Eye (tissue), 1 donor: Measurements from ENCODE around the gene KRTAP12-3.
"Not testable (repeated sequence)": the region's sequence is repeated elsewhere in the genome, so short reads cannot be mapped to it uniquely, and the experiment has no call there.

ENCODE experiments used
- DNase-seq: peaks from one replicate; pipeline ENCODE4 v3.0.0-alpha.2; 2015

The KRTAP12-3 gene

DNA sequence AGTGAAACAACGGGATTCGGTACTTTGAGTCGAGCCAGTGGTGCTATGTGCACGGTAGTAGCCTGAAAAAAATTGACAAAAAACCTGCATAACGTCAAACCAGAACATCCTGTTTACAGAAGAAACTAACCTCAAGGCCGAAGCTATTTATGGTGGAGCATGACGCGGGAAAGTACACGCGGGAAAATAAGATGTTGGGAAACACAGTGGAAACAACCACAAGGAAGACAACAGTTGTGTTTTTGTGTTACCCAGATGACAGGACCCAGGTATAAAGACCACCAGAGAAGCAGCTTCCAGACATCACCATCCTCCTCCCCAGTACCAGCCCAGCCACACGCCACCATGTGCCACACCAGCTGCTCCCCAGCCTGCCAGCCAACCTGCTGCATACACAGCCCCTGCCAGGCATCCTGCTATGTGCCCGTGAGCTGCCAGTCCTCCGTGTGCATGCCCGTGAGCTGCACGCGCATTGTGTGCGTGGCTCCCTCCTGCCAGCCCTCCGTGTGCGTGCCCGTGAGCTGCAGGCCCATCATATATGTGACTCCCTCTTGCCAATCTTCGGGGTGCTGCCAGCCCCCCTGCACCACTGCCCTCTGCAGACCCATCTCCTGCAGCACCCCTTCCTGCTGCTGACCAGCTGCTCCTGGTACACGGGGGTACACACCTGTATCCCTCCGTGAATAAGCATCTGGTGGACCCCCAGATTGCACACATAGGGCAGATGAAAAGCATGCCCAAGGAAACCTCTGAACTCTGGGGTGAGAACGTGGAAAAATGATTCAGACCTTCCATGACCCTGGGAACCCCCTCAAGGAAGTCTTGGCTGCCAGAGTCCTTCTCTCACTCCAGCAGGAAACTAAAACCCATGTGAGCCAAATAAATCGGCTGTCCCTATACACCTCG lies at the start of gene KRTAP12-3:
TSS of gene KRTAP12-3 (plus strand) at position 298 of the 906 bp plus-strand sequence. CDS start at position 346, 48 bp downstream.
- no peak for DNase-seq

DNA sequence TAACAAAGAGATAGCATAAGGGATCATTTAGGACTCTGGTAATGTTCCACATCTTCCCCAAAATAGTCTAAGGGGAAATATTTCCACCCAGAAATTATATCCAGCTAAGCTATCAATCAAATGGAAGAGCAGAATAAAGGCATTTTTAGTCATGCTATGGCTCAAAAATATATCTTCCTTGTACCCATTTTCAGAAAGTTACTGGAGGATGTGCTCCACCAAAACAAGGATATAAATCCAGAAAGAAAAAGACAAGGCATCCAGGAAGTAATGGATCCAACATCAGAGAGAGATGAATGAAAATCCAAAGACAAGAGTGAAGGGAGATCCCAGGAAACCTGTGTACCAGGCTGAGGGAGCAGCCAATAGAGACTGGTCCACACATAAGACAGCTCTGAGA lies 48.5 kb upstream of the KRTAP12-3 start:
- DNase-seq, result no peak

- DNase-seq, result not testable (repeated sequence)
These were observed 47.4 kb upstream of the KRTAP12-3 start for GRCh38 chr21:44610157-44610843.

DNA sequence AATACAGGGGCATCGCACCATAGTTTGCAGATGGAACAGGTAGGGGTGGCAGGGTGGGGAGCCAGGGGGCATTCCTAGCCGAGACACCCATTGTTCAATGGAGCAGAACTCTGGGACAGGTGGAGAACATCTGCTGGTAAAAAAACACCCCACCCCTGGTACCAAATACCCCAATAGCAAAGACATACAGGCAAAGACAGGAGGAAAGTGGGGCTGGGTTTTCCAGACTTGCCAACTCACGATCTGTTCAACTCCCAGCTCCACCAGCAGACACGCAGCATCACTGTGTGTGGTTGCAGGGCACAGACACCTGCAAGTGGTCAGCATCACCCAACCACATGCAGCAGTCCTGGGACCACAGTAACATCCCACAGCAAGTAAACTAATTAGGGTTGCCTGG lies 46.2 kb upstream of the KRTAP12-3 start:
- no peak for DNase-seq

- no peak for DNase-seq
These were observed 45.7 kb upstream of the KRTAP12-3 start, which contains the start of gene KRTAP10-8 for GRCh38 chr21:44612029-44612486. TSS of gene KRTAP10-8 (plus strand) at chr21:44612079. CDS start at chr21:44612101, 22 bp downstream.

DNA sequence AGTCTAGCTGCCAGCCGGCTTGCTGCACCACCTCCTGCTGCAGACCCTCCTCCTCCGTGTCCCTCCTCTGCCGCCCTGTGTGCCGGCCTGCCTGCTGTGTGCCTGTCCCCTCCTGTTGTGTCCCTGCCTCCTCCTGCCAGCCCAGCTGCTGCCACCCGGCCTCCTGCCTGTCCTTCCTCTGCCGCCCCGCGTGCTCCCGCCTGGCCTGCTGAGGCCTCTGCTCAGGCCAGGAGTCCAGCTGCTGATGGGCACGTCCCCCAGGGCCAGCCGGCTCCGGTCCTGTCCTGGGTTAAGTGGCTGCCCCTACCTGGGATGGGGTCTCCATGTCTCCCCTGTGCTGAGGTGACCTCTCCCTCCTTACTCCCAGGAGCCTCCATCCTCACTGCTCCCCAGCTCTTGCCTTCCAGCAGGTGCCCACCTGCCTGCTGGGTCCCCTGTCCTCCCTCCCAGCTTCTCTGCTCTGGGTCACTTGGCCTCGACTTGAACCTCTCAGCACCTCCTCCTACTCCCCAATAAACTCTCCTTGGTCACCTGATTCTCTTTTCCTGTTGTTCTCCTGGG lies 45.0 kb upstream of the KRTAP12-3 start:
- DNase-seq, result no peak

DNA sequence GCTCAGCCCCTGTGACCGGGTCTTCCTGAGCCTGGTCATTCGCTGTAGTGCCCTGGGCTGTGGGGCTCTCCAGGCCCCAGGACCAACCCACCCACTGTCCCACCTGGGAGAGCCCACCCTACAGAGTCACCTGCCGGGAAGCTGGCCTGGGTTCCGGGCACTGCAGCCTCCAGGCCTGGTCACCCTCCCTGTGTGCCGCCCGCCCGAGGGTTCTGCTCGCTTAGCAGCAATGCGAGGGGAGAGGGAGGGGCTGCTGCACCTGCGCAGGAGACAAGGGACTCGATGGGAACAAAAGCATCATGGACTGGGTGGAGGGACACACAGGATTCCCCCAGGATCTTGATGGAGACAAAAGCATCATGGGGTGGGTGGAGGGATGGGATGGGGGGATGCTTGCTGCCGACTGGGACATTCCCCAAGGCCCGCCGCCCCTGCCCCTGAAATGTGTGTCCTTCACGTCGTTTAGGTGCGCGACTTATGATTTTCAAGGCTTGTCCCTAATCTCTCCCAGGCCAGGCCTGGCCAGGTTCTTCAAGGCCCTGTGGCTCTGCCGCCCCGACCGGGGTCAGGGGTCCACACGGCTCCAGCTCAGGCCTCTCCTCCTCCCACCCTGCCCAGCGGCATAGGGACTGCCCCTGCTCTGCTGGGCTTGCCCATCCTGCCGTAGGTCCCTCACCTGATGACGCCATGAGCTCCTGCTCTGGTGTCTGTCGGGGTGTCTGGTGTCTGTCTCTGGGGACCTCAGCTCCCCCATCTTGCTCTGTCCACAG lies 44.2 kb upstream of the KRTAP12-3 start:
- DNase-seq, result no peak

- no peak for DNase-seq
These were observed 43.5 kb upstream of the KRTAP12-3 start for GRCh38 chr21:44614161-44614631.

DNA sequence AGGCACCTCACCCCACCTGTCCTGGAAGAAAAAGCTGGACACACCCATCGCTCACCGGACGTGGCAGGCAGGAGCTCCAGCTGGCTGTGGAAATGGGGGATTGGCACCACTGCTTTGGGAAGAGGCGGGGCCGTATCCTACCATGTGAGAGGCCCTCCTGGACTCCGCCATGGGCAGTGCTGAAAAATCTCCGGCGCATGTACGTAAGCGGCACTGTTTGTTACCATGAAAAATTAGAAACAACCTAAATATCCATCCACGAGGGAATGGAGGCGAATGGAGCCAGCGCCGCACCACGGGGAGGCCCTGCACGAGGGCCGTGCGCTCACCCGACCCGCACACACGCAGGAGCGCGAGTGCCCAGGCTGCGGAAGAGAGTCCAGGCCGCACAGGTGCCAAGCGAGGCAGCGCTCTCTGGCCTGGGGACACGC lies 42.8 kb upstream of the KRTAP12-3 start:
- no peak for DNase-seq

DNA sequence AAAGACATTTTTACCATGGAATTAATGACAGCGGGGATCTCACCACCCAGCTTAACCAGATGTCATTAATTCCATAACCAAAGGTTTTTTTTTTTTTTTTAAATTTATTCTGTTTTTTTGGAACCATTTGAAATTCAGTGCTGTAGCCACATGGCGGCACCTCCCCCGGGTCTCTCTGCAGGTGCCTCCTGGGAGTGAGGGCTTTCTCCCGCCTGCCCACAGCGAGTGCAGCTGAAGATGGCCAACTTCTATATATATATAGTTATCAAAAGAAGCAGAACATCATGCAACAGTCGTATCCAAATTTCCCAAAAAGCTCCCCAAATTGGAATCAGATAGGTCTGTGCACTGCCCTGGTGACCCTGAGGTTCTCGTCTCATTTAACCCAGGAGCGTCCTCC lies 42.3 kb upstream of the KRTAP12-3 start:
- DNase-seq, result no peak

DNA sequence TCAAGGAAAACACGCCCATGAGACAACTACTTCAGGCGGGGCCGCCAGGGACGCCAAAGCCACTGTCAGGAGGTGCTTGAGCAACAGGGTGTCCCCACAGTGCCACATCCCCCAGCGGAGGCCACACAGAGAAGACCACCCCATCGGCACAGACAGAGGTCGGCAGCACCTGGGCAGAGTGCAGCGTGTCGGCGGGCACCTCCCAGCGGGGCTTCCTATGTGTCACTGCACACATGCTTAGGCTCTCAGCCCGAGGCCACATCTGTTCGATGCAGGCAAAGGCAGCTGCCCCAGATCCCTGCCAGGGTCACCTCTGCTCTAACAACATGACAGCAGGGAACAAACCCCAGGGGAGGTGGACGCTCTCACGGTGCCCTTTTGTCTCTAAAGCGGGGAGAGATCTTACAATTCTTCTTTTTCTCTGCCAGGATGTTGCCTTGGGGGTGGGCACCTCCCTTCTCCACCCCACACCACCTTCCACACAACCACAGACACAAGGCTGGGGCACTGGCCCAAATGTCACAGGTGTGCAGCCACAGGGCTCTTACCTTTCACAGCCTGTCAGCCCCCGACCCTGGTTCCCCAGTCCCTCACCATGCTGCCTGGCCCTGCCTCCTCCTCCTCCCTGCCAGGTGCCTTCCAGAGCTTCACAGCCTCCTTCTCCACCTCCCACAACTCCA lies 41.7 kb upstream of the KRTAP12-3 start:
- peak; percentile 62 for DNase-seq

- DNase-seq, result no peak
These were observed 41.2 kb upstream of the KRTAP12-3 start for GRCh38 chr21:44616591-44616926.

DNA sequence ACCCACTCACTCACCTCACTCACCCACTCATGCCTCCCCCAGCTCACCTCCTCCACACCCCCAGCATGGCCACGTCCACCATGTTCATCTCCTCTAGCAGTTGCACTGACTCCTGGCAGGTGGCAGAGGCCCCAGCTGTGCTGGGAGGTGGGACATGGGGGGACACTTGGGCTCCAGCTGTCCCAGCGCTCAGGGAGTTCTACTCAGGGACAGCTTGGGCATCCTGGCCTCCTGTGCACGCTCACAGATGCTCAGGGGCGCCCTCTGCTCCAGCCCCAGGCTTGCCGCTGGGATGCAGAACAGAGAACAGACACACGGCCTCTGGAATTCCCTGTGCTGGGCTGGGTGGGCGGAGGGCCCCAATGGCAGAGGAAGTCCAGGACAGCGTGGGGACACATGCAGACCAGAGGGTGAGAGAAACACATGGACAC lies 40.6 kb upstream of the KRTAP12-3 start:
- DNase-seq, result no peak

DNA sequence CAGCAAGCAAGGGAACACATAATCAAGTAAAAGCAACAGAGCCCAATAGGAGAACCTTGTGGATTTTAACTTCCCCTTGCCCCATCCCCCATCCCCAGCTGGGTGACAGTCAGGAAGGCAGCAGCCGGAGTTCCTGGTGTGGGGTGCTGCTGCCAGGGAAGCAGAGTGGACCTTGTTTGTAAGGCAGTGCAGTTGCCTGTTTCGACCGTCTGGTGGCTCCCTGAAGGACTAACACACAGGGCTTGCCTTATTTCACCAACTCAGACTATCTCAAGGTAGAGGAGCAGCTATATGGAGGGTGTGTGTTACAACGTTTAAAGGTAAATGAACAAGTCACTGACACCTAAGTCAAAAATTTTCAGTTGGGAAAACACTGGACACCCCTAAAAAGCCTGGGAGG lies 39.2 kb upstream of the KRTAP12-3 start:
- no peak for DNase-seq

- no peak for DNase-seq
These were observed 38.8 kb upstream of the KRTAP12-3 start for GRCh38 chr21:44618909-44619308.

DNA sequence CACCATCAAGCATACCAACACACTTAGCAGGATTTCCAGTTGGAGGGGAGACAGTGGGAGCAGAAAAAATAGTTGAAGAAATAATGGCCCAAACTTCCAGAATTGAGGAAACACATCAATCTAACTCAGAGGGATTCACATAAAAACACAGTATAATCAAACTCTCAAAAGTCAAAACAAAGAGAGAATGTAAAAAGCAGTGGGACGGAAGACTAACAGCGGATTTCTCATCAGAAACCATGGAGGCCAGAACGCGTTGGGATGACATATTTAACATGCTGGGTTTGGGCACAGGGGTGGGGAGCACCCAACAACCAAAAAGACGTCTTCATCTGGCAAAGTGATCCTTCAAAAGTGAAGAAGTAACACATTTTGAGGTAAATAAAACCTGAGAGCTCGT lies 37.8 kb upstream of the KRTAP12-3 start:
- no peak for DNase-seq

GRCh38 chr21:44623575-44623974 lies 34.2 kb upstream of the KRTAP12-3 start:
- no peak for DNase-seq

- DNase-seq, result no peak
These were observed 32.0 kb upstream of the KRTAP12-3 start for GRCh38 chr21:44625756-44626155.

GRCh38 chr21:44626262-44626661 lies 31.5 kb upstream of the KRTAP12-3 start:
- no peak for DNase-seq

GRCh38 chr21:44626673-44627143 lies 31.0 kb upstream of the KRTAP12-3 start, which contains the start of gene KRTAP10-9:
TSS of gene KRTAP10-9 (plus strand) at chr21:44627093. CDS start at chr21:44627172, 79 bp downstream.
- DNase-seq, result no peak

GRCh38 chr21:44627181-44627822 lies 30.4 kb upstream of the KRTAP12-3 start:
- DNase-seq, result not testable (repeated sequence)
